SKM-1 (cell line): ENCODE data around the gene SFTPB.
"Not testable (repeated sequence)": the region's sequence is repeated elsewhere in the genome, so short reads cannot be mapped to it uniquely, and the experiment has no call there.

Experiments
- DNase-seq: peaks from one replicate; lab custom pipeline; 2025; ENCODE audit not compliant: unreplicated experiment; lab: John Stamatoyannopoulos, UW

Gene SFTPB

DNA sequence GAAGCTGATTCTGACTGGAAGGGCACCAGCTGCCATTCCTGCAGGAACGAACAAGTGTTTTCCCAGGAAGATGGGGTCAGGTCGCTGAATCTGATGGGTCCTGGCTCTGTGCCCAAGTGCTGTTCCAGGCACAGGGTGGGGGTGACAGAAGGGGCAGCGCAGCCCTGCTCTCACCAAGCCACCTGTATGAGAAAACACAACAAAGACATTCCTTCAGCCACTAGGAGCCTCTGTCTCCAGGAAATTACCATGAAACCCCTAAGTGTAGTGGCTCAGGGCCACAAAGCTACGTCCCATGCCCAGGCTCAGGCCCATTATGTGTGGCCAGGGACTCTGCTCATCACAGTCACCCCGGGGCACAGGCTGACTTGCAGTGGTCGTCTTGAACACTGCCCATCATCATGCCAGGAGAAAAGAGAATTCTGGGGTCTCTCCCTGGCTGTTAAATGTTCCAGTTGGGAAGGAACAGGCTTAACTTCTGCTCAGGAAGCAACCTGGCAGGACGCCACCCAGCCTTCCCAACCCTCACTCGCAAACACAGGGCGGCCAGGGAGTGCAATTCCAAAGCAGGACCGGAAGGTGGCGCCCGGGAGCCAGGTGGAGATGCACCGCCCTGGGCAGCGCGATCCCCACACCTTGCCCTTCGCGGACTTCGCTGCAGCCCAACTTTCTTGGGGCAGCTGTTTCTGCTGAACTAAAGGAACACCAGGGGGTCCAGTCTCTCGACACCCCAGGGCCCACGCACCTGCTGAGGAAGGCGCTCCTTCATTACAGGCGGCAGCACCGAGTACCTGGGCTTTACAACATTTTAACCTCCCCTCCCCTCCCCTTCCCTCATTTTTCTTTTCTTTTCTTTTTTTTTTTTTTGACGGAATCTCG, 11.0 kb upstream of the SFTPB start:
- DNase-seq: peak; percentile 55

GRCh38 chr2:85678377-85678776, 10.4 kb upstream of the SFTPB start:
- no peak for DNase-seq

DNA sequence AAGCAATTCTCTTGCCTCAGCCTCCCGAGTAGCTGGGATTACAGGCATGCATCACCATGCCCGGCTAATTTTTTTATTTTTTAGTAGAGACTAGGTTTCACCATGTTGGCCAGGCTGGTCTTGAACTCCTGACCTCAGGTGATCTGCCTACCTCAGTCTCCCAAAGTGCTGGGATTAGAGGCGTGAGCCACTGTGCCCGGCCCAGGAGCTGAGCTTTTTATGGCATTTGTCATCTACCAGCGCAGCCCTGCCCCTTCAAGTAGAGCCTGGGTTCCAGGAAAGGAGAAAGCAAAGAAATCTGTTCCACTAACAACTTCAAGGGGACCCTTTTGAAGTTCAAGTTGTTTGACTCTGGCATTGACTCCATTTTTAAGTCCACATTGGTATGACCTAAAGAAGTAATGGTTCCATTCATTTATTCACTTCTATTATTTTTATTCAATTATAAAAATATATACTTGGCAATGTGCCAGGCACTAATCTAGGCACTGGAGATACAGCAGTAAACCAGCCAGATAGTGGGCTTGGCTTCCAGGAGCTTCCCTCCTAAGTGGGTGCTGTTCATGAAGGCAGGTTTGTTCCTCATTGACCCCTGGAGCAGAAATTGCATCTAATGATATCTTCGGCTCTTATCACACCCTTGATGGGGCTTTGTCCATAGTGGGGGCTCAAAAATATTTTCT, 8.0 kb upstream of the SFTPB start:
- DNase-seq: no peak

DNA sequence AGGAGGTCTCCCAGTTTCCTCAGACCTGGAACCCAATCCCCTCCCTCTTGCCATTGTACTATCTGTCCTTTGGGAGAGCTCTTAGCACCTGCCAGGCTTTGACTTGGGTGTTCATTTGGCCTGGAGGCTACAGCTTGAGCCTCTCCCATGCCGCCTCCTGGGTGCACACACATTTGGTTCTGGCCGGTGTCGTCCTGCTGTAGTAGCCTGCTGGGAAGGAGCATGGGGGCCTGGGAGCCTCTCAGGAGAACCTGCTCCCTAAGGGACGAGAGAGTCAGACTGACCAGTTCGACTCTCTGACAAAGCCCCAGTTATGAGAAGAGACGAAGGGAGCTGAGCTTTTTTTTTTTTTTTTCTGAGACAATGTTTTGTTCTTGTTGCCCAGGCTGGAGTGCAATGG, 7.4 kb upstream of the SFTPB start:
- no peak for DNase-seq

- DNase-seq: peak; percentile 78
Measured at GRCh38 chr2:85674417-85674816, 6.4 kb upstream of the SFTPB start.

GRCh38 chr2:85673716-85674375, 5.8 kb upstream of the SFTPB start:
- no peak for DNase-seq

- peak; percentile 52 for DNase-seq
Measured at GRCh38 chr2:85672456-85672855, 4.5 kb upstream of the SFTPB start.

DNA sequence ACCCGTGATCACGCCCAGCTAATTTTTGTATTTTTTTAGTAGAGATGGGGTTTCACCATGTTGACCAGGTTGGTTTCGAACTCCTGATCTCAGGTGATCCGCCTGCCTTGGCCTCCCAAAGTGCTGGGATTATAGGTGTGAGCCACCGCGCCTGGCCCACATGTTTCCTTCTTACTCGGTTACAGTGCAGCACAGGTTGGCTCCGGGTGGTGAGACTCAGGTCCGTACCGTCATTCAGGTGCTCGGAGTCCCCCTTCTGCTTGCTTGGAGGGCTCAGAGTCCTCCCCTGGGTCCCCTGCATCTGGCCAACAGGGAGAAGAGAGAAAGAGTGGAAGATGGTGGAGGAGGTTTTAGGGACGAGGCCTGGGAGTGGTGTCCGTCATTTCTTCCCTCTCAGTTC, 2.4 kb upstream of the SFTPB start:
- DNase-seq: not testable (repeated sequence)

GRCh38 chr2:85669549-85669948, 1.6 kb upstream of the SFTPB start:
- no peak for DNase-seq

GRCh38 chr2:85668857-85669142, 801 bp upstream of the SFTPB start:
- no peak for DNase-seq

GRCh38 chr2:85667561-85668008, 414 bp downstream of the SFTPB start:
- DNase-seq: no peak

DNA sequence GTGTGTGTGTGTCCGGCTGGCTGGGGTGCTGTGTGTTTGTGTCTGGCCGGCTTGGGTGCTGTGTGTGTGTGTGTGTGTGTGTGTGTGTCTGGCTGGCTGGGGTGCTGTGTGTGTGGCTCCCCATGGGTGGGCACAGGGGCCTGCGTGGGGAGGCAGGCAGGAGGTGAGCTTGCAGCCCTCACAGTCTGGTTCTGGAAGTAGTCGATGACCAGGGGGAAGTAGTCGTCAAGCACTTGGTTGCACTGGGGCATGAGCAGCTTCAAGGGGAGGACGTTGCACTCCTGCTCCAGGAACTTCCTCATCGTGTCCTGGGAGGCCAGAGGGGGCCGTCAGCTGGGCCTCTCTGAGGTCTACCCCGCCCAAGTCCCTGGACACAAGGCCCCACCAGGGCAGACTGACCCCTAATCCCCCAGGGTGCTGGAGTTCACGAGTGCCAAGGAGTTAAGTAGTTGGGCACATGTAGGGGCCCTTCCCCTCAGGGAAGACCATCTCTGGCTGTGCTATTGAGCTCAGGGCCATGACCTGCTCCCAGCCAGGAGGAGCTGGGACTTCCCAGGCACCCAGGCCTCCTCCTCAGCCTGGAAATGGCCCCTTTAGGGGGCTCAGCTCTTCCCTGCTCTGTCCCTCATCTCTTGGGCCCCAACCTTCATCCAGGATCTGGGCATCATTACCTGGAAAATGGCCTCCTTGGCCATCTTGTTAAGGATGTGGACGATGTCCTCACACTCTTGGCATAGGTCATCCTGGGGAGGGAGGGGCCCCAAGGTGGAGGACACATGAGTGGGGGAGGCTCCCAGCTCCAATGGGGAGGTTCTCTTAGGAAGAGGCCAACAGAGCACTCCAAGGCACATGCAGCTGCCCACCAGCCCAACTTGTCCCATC, 1.3 kb downstream of the SFTPB start:
- peak; percentile 81 for DNase-seq

DNA sequence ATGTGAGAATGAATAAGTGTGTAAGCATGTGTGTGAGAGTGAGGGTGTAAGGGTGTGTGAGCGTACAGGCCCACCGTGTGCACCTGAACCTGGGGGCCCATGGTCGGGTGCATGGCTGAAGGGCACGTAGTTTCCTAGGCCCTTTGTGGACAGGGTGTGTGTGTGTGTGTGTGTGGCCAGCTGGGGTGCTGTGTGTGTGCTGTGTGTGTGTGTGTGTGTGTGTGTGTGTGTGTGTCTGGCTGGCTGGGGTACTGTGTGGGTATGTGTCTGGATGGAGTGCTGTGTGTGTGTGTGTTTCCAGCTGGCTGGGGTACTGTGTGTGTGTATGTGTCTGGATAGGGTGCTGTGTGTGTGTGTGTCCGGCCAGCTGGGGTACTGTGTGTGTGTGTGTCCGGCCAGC, 2.0 kb downstream of the SFTPB start:
- DNase-seq: no peak

DNA sequence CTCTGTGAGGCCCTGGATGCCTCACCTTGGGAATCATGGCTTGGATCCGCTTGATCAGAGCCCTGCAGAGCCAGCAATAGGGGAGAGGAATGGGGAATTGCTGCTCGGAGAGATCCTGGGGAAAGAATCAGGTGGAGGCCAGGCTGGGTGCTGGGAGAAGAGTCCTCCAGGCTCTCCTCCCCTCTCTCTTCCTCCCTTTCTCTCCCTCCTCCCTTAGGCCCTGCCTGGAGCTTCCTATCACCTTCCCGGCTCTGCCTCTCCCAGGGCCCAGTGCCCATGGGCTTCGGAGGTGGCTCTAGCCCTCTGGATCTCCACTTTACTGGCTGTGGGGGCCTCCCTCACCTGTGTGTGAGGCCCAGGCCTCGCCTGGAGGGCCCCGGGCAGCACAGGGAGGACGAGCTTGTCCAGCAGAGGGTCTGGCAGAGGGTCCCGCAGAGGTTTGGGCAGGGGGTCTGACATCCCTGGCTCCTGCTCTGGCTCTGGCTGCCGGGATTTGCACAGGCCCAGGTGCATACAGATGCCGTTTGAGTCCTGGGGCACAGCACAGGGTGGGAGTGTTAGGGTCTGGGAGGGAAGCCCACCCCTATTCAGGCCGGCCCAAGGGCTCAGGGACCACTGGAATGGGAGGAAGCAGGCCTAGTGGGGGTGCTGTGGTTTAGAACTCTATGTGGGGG, 2.6 kb downstream of the SFTPB start:
- DNase-seq: no peak

DNA sequence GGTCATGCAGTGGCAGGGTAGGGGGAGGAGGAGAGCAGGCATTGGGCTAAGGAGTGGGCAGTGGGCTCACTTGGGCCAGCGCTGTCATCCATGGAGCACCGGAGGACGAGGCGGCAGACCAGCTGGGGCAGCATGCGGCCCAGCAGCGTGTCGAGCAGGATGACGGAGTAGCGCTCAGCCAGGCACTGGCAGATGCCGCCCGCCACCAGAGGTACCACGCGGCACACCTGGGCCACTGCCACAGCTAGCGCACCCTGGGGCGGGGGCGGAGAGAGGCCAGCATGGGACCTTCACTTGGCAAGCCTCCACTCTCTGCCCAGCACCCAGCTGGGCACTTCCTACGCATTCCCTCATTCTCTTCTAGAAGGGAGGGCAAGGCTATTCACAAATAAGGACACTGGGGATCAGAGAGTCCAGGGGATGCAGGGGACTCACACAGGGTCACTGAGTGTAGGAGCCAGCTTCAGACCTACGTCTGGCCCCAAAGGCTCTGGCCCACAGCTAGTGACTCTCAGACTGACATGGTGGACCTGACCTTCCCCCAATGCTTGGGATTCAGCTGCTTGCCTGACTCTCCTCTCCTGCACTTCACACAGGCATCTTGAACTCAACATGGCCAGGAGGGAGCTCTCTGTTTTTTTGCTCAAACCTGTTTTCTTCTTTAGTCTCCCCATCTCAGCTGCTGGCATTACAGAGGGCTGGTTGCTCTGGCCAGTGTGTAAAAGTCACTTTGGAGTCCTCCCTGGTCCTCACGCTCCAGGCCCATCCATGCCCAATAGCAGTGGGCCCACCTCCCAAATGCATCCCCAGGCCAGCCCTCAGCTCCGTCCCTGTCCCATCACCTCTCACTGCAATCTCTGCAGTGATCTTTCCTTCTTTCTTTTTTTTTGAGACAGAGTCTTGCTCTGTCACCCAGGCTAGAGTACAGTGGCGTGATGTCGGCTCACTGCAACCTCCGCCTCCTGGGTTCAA, 4.1 kb downstream of the SFTPB start:
- no peak for DNase-seq

- no peak for DNase-seq
Measured at GRCh38 chr2:85662899-85663593, 5.0 kb downstream of the SFTPB start.

GRCh38 chr2:85661139-85661858, 6.7 kb downstream of the SFTPB start:
- no peak for DNase-seq

DNA sequence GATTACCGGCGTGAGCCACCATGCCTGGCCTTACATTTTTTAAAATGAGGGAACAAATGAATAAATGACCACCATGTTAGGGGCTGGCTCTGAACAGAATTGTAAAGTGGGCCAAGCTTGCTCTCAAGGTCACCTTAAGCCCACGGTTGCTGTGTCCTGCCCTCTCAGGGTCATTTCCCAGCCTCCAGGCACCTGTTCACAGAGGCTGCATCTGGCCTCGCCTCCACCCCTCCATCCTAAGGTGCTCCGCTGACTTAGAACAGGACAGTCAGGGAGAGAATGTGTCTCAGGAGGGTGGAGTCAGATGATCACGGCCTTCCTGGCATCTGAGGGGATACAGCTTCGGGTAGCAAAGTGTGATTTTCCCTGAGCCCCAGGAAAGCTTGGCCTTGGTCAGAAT, 7.3 kb downstream of the SFTPB start:
- DNase-seq: no peak
